NOMO-1 treated with dmso at 0.1 percent for 144 hours (cell line): ENCODE measurements around the gene OR2T33.
"Not testable (repeated sequence)": the region's sequence is repeated elsewhere in the genome, so short reads cannot be mapped to it uniquely, and the experiment has no call there.

Experiments used
- DNase-seq: peaks from one replicate; lab custom pipeline; 2025; ENCODE audit not compliant: unreplicated experiment; lab: John Stamatoyannopoulos, UW

The OR2T33 gene, protein sequence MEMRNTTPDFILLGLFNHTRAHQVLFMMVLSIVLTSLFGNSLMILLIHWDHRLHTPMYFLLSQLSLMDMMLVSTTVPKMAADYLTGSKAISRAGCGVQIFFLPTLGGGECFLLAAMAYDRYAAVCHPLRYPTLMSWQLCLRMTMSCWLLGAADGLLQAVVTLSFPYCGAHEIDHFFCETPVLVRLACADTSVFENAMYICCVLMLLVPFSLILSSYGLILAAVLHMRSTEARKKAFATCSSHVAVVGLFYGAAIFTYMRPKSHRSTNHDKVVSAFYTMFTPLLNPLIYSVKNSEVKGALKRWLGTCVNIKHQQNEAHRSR

DNA sequence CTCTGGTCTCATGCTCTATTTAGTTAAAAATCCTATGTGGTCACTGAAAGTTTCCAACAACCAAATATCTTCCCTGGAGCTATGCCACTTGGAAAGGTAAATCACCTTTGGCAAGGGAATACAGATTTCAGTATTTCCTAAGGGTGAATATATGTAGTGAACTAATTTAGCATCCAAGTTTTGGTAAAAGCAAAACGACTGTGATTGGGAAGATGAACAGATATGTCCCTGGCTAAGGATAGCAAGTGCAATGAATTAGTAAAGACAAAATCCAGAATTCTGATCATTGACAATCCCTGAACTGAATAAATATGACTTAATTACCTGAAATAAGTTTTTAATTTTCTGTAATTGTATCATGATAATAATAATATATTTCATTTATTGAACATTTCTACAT is at the start of gene OR2T33:
TSS of gene OR2T33 (minus strand) at position 101 of the 400 bp plus-strand sequence. CDS start 4,162 bp downstream, outside the sequence.
- DNase-seq = no peak

DNA sequence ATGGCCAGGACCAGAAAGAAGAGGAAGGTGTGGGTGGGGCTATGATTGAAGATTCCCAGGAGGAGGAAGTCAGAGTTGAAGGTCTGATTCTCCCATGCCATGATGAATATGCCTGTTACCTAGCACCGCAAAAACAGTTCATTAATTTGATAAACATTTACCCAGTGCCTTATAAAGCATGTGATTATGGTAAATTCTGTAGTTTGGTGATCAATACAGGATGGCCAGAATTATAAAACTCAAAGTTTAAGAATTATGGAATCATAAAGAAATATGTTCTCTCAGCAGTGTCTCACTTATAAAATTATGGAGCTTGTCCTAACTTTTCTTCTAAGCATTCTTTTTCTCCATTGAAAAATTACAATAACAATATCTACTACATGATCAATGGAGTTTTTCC is 46.7 kb upstream of the OR2T33 start, which contains the start of gene OR2M7:
TSS of gene OR2M7 (minus strand) at position 101 of the 400 bp plus-strand sequence. CDS start at position 101, 0 bp downstream.
- DNase-seq = no peak

DNA sequence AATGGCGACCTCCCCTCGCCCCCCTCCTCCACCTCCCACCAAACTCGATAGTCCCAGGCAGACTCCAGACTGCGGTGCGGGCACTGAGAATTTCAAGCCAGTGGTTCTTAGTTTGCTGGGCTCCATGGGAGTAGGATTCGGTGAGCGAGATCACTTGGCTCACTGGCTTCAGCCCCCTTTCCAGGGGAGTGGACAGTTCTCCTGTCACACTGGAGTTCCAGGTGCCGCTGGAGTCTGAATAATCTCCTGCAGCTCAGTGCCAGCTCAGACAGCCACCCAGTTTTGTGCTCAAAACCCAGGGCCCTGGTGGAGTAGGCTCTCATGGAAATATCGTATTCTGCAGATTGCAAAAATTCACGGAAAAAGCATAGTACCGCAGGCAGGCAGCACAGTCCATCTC is 39.0 kb upstream of the OR2T33 start:
- DNase-seq = no peak

DNA sequence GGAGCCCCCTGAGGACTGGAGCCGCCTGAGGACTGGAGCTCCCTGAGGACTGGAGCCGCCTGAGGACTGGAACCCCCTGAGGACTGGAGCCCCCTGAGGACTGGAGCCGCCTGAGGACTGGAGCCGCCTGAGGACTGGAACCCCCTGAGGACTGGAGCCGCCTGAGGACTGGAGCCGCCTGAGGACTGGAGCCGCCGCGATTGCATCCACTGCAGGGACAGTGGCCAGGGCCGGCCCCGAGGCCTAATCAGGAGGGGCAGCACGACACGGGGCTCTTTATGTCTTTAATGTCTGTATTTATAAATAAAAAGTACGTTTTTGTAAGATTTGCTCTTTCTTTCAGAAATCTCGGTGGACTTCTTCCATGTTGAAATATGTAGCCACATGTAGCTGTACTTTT is 29.0 kb upstream of the OR2T33 start:
- DNase-seq = not testable (repeated sequence)

DNA sequence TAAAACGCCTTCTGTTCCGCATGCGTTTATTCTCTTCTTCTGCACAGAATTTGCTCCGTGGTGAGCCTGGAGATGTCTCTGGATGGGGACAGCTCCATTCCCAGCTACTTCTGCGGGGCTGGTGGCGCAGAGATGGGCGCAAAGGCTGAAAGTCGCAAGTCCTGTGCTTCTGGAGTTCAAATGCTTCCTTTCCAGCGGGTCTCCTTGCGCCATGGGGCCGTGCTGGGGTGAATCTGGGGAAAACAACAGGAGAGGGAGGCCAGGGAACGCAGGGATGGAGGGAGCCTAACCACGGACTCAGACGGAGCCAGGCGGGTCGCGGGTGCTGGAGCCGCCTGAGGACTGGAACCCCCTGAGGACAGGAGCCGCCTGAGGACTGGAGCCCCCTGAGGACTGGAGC is 28.3 kb upstream of the OR2T33 start:
- no peak for DNase-seq

DNA sequence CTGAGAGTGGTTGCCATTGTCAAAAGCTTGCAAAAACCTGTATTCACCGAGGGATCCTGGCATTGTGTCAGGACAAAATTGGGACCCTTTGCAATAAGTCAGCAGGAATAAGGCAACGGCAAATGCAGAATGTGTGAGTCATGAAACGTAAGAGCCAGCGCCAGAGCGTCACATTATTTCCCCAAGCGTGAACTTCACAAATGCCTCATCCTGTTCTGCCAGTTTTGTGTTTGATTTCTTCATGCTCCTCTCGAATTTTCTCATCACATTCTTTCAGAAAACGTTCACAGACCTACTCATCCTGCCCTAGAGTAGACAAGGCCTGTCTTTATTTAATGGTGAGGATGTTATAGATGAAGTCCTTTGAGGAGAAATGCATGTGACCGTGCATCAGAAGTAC is 27.9 kb upstream of the OR2T33 start:
- not testable (repeated sequence) for DNase-seq

DNA sequence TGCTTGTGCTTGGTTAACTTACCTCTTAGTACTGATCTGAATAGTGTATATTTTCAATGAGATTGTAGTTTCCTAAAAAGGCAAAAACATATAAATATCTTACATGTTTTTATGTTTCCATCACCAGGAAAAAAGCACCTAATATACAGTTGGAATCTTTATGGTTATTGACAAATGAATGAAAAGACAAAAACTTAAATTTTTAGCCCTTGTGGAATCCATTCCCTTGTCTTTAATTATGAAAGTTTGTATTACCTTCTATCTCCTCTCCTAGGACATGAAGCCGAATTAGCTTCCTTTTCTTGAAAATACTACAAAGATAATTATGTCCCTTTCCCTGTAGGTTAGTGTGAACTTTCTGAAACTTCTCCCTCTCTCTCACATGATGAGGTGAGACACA is 25.5 kb upstream of the OR2T33 start, which contains the start of gene OR2T12:
TSS of gene OR2T12 (minus strand) at position 101 of the 400 bp plus-strand sequence. CDS start 7,846 bp downstream, outside the sequence.
- DNase-seq = no peak

DNA sequence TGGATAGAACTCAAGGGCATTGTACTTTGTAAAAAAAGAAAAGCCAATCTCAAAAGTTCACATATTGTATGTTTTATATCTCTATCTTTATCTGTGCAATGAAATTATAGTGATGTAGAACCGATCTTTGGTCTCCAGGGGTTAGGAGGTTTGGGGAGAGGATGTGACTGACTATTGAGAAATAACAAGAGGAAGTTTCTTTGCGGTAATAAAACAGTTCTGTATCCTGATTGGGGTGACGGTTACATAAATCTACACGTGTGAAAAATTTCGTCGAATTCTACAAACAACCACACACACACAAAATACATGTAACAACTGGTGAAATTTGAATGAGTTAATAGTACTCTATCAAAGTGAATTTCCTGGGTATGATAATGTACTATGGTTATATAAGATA is 10.6 kb upstream of the OR2T33 start:
- peak; percentile 61 for DNase-seq

DNA sequence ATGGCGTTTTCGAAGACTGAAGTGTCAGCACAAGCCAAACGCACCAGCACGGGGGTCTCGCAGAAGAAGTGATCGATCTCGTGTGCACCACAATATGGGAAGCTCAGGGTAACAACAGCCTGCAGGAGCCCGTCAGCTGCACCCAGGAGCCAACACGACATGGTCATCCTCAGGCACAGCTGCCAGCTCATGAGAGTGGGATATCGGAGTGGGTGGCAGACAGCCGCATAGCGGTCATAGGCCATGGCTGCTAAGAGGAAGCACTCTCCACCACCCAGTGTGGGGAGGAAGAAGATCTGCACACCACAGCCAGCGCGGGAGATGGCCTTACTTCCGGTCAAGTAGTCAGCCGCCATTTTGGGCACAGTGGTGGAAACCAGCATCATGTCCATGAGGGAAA is 4.6 kb downstream of the OR2T33 start:
- DNase-seq = not testable (repeated sequence)

DNA sequence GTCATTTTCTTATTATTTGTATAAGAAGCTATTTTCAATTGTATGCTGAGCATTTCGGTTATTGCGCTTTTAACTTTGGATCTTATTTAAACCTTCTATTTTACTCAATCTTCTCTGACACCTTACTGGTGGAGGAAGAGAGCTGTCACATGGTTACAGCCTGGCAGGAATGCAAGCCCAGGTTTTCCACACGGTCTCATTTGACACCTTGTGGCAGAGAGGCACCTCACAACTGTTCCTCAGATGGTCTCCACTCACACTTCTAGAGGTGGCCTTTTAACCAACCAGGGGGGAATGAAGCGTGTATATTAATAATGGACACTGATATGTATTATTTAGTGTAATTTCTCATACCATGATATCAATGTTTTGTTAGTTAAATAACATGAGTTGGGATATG is 9.6 kb downstream of the OR2T33 start:
- no peak for DNase-seq

DNA sequence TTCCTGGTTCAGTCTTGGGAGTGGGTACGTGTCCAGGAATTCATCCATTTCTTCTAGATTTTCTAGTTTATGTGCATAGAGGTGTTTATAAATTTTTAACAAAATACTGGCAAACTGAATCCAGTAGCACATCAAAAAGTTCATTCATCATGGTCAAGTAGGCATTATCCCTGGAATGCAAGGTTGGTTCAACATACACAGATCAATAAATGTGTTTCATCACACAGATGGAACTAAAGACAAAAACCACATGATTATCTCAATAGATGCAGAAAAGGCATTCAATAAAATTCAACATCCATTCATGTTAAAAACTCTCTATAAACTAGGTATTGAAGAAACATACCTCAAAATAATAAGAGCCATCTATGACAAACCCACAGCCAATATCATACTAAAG is 18.5 kb downstream of the OR2T33 start:
- not testable (repeated sequence) for DNase-seq

DNA sequence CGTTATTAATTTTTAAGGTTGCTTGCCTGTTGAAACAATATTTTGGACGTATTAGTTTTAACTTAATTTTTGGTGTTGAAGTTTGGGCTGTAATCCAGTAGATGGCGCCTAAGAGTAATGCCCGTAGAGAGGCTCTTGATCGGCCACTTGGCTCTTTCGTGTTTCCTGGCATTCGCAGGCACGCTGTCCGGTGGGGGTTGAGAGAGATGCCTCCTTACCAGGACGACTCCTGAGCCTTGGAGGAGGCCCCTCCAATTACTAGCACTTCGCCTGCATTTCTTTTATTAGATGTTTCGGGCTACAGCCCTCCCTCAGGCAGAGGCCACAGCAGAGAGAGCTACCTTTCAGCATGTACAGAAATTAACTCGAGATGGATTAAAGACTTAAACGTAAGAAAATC is 34.6 kb downstream of the OR2T33 start:
- peak; percentile 43 for DNase-seq

DNA sequence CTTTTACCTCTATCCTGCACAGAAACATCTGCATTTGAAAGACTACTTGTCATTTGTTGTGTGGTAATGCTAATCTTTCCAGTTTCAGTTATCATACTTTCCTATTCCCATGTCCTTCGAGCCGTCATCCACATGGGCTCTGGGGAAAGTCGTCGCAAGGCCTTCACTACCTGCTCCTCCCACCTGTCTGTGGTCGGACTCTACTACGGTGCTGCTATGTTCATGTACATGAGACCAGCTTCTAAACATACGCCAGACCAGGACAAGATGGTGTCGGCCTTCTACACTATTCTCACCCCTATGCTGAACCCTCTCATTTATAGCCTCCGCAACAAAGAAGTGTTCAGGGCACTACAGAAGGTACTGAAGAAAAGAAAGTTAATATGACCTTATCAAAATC is 38.3 kb downstream of the OR2T33 start:
- no peak for DNase-seq

DNA sequence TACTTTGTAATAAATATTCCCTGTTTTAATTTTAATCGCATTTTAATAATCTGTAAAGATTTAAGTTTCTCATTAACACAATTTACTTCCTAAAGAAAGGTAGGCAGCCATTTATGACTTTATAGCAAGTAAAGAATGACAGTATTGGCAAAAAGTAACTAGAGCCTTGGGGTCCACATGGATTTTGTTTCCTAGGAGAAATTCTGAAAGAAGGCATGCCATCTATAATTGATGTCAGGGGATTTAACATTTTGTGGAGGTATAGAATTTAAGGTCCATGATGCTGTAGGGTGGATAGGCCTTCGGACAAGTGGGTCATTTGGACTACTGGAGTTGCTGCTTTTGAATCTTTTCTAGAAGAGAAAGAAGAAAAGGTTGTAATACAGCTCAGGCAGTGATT is 46.7 kb downstream of the OR2T33 start, which contains the start of gene OR2M4:
TSS of gene OR2M4 (plus strand) at position 301 of the 400 bp plus-strand sequence. CDS start 7,512 bp downstream, outside the sequence.
- DNase-seq = no peak

DNA sequence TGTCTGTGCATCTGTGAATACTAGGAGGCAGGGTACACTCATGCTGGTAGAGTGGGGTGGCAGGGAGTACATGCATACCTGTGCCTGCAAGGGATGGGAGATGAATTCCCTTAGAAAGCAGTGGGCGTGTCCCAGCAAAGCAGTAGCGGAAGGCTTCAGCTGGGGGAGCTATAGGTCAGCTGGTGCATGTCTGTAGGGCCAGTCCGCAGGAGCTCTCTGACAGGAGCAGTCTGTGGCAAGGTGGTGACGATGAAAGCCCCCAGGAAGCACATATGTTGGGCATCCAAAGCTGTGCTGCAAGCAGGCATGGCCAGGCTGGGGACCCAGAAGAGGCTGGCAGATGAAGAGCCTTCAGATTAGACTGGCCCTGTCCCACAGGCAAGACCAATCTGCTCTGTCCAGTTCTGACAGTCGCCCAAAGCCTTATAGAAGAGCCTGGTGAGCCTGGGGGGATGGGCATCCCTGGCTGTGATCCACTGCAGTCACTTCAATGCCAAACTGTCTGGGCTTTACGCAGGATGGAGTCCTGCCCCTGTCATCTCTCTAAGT is 48.3 kb downstream of the OR2T33 start:
- no peak for DNase-seq

DNA sequence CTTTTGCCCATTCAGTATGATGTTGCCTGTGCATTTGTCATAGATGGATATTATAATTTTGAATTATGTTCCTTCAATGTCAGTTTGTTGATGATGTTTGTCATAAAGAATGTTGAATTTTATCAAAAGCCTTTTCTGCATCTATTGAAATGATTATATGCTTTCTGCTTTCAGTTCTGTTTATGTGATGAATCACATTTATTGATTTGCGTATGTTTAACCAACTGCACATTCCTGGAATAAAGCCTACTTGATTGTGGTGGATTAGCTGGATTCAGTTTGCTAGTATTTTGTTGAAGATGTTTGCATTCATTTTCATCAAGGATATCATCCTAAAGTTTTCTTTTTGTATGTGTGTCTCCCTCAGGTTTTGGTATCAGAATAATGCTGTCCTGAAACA is 52.2 kb downstream of the OR2T33 start:
- DNase-seq = no peak
